ENCODE measurements around the gene RGPD8. TPM values are rescaled to one million over a fixed set of nuclear protein-coding genes. Genes with fewer than 3 reads are reported as not detected.
"Not testable (repeated sequence)": the region's sequence is repeated elsewhere in the genome, so short reads cannot be mapped to it uniquely, and the experiment has no call there.

The RGPD8 gene
- total and polyA plus RNA-seq, 2 of the 8 experiments (the other 6 are each of a cell fraction or from before 2014, with no cell fraction given), result 0.51 to 8.2 TPM

DNA sequence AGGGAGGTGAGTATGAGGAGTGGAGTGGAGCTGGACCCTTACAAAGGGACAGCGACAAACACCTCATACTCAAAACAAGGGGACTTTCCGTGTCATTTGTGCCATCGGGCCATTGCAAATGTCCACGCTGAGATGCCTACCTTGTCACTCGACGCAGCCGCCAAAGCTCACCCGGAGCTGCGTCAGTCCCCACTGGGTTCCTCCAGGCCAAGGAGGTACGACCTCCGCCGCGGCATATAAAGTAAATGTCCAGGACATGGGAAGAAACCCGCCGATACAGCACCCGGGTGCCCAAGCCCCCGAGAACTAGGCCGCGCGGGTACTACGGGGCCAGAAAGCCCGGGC is 1.1 kb downstream of the RGPD8 start:
- H4K91ac ChIP-seq (replicated peaks; ENCODE audit: insufficient read length, low read length); H2BK20ac ChIP-seq (ENCODE audit: low read length); H3K27ac ChIP-seq (ENCODE audit: low read depth, low read length); H3K4ac ChIP-seq (replicated peaks; ENCODE audit: insufficient read length, low read depth, low read length); H3K79me1 ChIP-seq (ENCODE audit: low read depth, low read length); H3K79me2 ChIP-seq (ENCODE audit: control insufficient read depth in 1 of 2, insufficient read depth in 2 of 2, low read length in 2 of 2); H2AFZ ChIP-seq (ENCODE audit: low read length); H2AK5ac ChIP-seq (ENCODE audit: low read depth, low read length); FAIRE-seq; H2BK12ac ChIP-seq (ENCODE audit: low read depth, low read length); H3K18ac ChIP-seq (ENCODE audit: extremely low read depth, low read length); H4K20me1 ChIP-seq (replicated peaks in 1 of 2; ENCODE audit: control insufficient read depth in 1 of 2, insufficient read depth in 2 of 2, low read length in 2 of 2); H3K56ac ChIP-seq (replicated peaks; ENCODE audit: insufficient read length, low read depth, low read length); H3K23ac ChIP-seq (ENCODE audit: insufficient read length); H3K14ac ChIP-seq (ENCODE audit: insufficient read length); DNase-seq (ENCODE audit: low read depth in 1 of 2, low spot score in 2 of 2); H2BK120ac ChIP-seq (replicated peaks; ENCODE audit: low read depth, low read length); H3K4me1 ChIP-seq (replicated peaks in 1 of 4; ENCODE audit: control insufficient read depth in 3 of 4, insufficient read depth in 4 of 4, low read length in 3 of 4); CTCF ChIA-PET (ENCODE audit: partially characterized antibody); H3K9me3 ChIP-seq (ENCODE audit: insufficient read depth in 2 of 2, low read depth in 1 of 2, low read length in 1 of 2); H2BK5ac ChIP-seq (ENCODE audit: low read depth, low read length); H2BK15ac ChIP-seq (ENCODE audit: low read length); POLR2A ChIA-PET (ENCODE audit: partially characterized antibody); H3K27me3 ChIP-seq (replicated peaks in 1 of 4; ENCODE audit: control insufficient read depth in 3 of 4, extremely low read depth in 1 of 4, insufficient read depth in 3 of 4, low read length in 3 of 4); H3K9ac ChIP-seq (replicated peaks in 1 of 4; ENCODE audit: extremely low read depth in 1 of 4, low read depth in 3 of 4, low read length in 3 of 4); H4K8ac ChIP-seq (ENCODE audit: extremely low read depth, insufficient read depth, low read length); H4K5ac ChIP-seq (ENCODE audit: insufficient read length, low read depth, low read length); H3K23me2 ChIP-seq (ENCODE audit: low read depth, low read length); H3K36me3 ChIP-seq (ENCODE audit: control insufficient read depth in 2 of 4, insufficient read depth in 4 of 4, low read length in 3 of 4): not testable (repeated sequence)
- 58% methylated on average over 15 of the region's 22 CpGs; no CpG with 5 or more reads in 1 of the 2 experiments for WGBS, 2 experiments (ENCODE audit: extremely low coverage in 1 of 2, insufficient coverage in 1 of 2, insufficient read length in 1 of 2, insufficient replicate concordance in 2 of 2, low coverage in 1 of 2, low lambda C conversion rate in 2 of 2, missing lambda C conversion rate in 1 of 2)
- Histone ChIP-seq H3K4me3 (ENCODE audit: extremely low read depth in 1 of 4, insufficient read depth in 2 of 4, low read depth in 3 of 4, low read length in 4 of 4) (peak overlapping the region in 2 of 4 experiments; percentile 28 to 53; a peak in 4 of 8 replicates), H3K4me2 (ENCODE audit: insufficient read depth in 1 of 2, low read depth in 2 of 2, low read length in 2 of 2) (peak overlapping the region in 1 of 2 experiments; percentile 38; a peak in 3 of 4 replicates)

DNA sequence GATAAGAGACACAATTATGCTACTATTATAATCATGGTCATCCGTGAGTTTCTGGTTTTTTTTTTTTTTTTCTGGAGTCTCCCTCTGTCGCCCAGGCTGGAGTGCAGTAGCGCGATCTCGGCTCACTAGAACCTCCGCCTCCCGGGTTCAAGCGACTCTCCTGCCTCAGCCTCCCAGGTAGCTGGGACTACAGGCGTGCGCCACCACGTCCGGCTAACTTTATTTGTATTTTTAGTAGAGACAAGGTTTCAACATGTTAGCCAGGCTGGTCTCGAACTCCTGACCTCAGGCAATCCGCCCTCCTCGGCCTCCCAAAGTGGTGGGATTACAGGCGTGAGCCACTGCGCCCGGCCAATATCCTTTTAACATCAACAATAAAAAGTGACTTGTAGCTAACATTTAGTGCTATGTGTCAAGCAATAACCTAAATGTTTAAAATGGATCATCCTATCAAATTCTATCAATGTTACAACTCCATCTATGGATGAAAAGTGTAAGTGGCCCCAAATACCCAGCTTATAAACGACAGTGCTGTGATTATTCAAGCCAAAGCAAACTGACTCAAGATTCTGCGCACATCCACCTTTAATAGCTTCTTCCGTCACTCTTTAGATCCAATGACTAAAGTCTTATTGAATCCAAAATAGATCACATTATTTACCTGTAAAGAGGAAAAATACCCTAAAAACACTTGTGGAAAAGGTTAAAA is 1.7 kb downstream of the RGPD8 start:
- H3K14ac ChIP-seq (ENCODE audit: insufficient read length); DNase-seq (ENCODE audit: low read depth in 1 of 2, low spot score in 2 of 2); H2AK5ac ChIP-seq (ENCODE audit: low read depth, low read length); H3K79me1 ChIP-seq (ENCODE audit: low read depth, low read length); H3K27me3 ChIP-seq (replicated peaks in 1 of 4; ENCODE audit: control insufficient read depth in 3 of 4, extremely low read depth in 1 of 4, insufficient read depth in 3 of 4, low read length in 3 of 4); H2AFZ ChIP-seq (ENCODE audit: low read length); H3K56ac ChIP-seq (replicated peaks; ENCODE audit: insufficient read length, low read depth, low read length); H2BK120ac ChIP-seq (replicated peaks; ENCODE audit: low read depth, low read length); H3K4me1 ChIP-seq (replicated peaks in 1 of 4; ENCODE audit: control insufficient read depth in 3 of 4, insufficient read depth in 4 of 4, low read length in 3 of 4); H4K91ac ChIP-seq (replicated peaks; ENCODE audit: insufficient read length, low read length); H3K27ac ChIP-seq (ENCODE audit: low read depth, low read length); H3K4me2 ChIP-seq (ENCODE audit: insufficient read depth in 1 of 2, low read depth in 2 of 2, low read length in 2 of 2); H2BK15ac ChIP-seq (ENCODE audit: low read length); H3K18ac ChIP-seq (ENCODE audit: extremely low read depth, low read length); H3K9me3 ChIP-seq (ENCODE audit: insufficient read depth in 2 of 2, low read depth in 1 of 2, low read length in 1 of 2); H4K20me1 ChIP-seq (replicated peaks in 1 of 2; ENCODE audit: control insufficient read depth in 1 of 2, insufficient read depth in 2 of 2, low read length in 2 of 2); H4K8ac ChIP-seq (ENCODE audit: extremely low read depth, insufficient read depth, low read length); H3K23ac ChIP-seq (ENCODE audit: insufficient read length); H3K36me3 ChIP-seq (ENCODE audit: control insufficient read depth in 2 of 4, insufficient read depth in 4 of 4, low read length in 3 of 4); H4K5ac ChIP-seq (ENCODE audit: insufficient read length, low read depth, low read length); H3K4ac ChIP-seq (replicated peaks; ENCODE audit: insufficient read length, low read depth, low read length); H3K9ac ChIP-seq (replicated peaks in 1 of 4; ENCODE audit: extremely low read depth in 1 of 4, low read depth in 3 of 4, low read length in 3 of 4); H3K23me2 ChIP-seq (ENCODE audit: low read depth, low read length); POLR2A ChIA-PET (ENCODE audit: partially characterized antibody); H2BK12ac ChIP-seq (ENCODE audit: low read depth, low read length); FAIRE-seq; H2BK20ac ChIP-seq (ENCODE audit: low read length); H3K79me2 ChIP-seq (ENCODE audit: control insufficient read depth in 1 of 2, insufficient read depth in 2 of 2, low read length in 2 of 2); H3K4me3 ChIP-seq (ENCODE audit: extremely low read depth in 1 of 4, insufficient read depth in 2 of 4, low read depth in 3 of 4, low read length in 4 of 4); H2BK5ac ChIP-seq (ENCODE audit: low read depth, low read length): not testable (repeated sequence)
- WGBS, 2 experiments (ENCODE audit: extremely low coverage in 1 of 2, insufficient coverage in 1 of 2, insufficient read length in 1 of 2, insufficient replicate concordance in 2 of 2, low coverage in 1 of 2, low lambda C conversion rate in 2 of 2, missing lambda C conversion rate in 1 of 2), result 89% methylated on average over 16 of the region's 21 CpGs; no CpG with 5 or more reads in 1 of the 2 experiments
- CTCF ChIA-PET (ENCODE audit: partially characterized antibody), result interaction anchor here (0.7 kb wide), 1 partner anchor 20 kb away, joined by 3 read pairs; no protein-coding TSS in a partner anchor

All from H1 (cell line).